ENCODE data around the gene ARHGEF17. TPM values are rescaled to one million over a fixed set of nuclear protein-coding genes. Genes with fewer than 3 reads are reported as not detected.

ARHGEF17 gene
- total RNA-seq, 1 donor from 2014 or later = 0.05 TPM

- DNase-seq (ENCODE audit: low spot score) = no peak
- Mint-ChIP-seq H3K4me3 (no peak overlapping the region), H3K27me3 (ENCODE audit: insufficient read depth) (no peaks in the 10 kb centered on the region), H3K36me3 (ENCODE audit: low read depth) (no peaks in the 10 kb centered on the region), H3K9me3 (no peaks in the 10 kb centered on the region), H3K27ac (no peak overlapping the region), H3K4me1 (ENCODE audit: low read depth) (peaks cover 13% of the 10 kb centered on the region)
- intact Hi-C loops (cut with micrococcal nuclease) = no loop called here
Observed at GRCh38 chr11:73315293-73316020, 7.4 kb downstream of the ARHGEF17 start.

GRCh38 chr11:73316422-73316821 lies 8.3 kb downstream of the ARHGEF17 start:
- no peak overlapping the region for H3K4me3 Mint-ChIP-seq
- DNase-seq (ENCODE audit: low spot score) = no peak
- intact Hi-C loops (cut with micrococcal nuclease) = no loop called here
- H3K27ac Mint-ChIP-seq = no peak overlapping the region
- H3K9me3 Mint-ChIP-seq = no peaks in the 10 kb centered on the region
- H3K36me3 Mint-ChIP-seq (ENCODE audit: low read depth) = no peaks in the 10 kb centered on the region
- peaks cover 13% of the 10 kb centered on the region for H3K4me1 Mint-ChIP-seq (ENCODE audit: low read depth)
- peaks cover 2% of the 10 kb centered on the region for H3K27me3 Mint-ChIP-seq (ENCODE audit: insufficient read depth)

GRCh38 chr11:73317373-73317772 lies 9.3 kb downstream of the ARHGEF17 start:
- Mint-ChIP-seq H3K4me1 (ENCODE audit: low read depth) (peaks cover 13% of the 10 kb centered on the region), H3K27me3 (ENCODE audit: insufficient read depth) (peaks cover 2% of the 10 kb centered on the region), H3K36me3 (ENCODE audit: low read depth) (no peaks in the 10 kb centered on the region), H3K27ac (no peak overlapping the region), H3K4me3 (no peak overlapping the region), H3K9me3 (no peaks in the 10 kb centered on the region)
- intact Hi-C loops (cut with micrococcal nuclease) = no loop called here
- no peak for DNase-seq (ENCODE audit: low spot score)

GRCh38 chr11:73317803-73318202 lies 9.7 kb downstream of the ARHGEF17 start:
- DNase-seq (ENCODE audit: low spot score) = no peak
- peaks cover 13% of the 10 kb centered on the region for H3K4me1 Mint-ChIP-seq (ENCODE audit: low read depth)
- peaks cover 2% of the 10 kb centered on the region for H3K27me3 Mint-ChIP-seq (ENCODE audit: insufficient read depth)
- H3K36me3 Mint-ChIP-seq (ENCODE audit: low read depth) = no peaks in the 10 kb centered on the region
- no peak overlapping the region for H3K27ac Mint-ChIP-seq
- H3K4me3 Mint-ChIP-seq = no peak overlapping the region
- intact Hi-C loops (cut with micrococcal nuclease) = no loop called here
- H3K9me3 Mint-ChIP-seq = no peaks in the 10 kb centered on the region

- Mint-ChIP-seq H3K27me3 (ENCODE audit: insufficient read depth) (peaks cover 2% of the 10 kb centered on the region), H3K4me3 (no peak overlapping the region), H3K9me3 (no peaks in the 10 kb centered on the region), H3K4me1 (ENCODE audit: low read depth) (peaks cover 11% of the 10 kb centered on the region), H3K36me3 (ENCODE audit: low read depth) (no peaks in the 10 kb centered on the region), H3K27ac (no peak overlapping the region)
- no peak for DNase-seq (ENCODE audit: low spot score)
- intact Hi-C loops (cut with micrococcal nuclease) = no loop called here
Observed at GRCh38 chr11:73318501-73319011, 10.5 kb downstream of the ARHGEF17 start.

GRCh38 chr11:73320763-73321603 lies 12.9 kb downstream of the ARHGEF17 start:
- no peak overlapping the region for H3K27ac Mint-ChIP-seq
- no peaks in the 10 kb centered on the region for H3K9me3 Mint-ChIP-seq
- H3K27me3 Mint-ChIP-seq (ENCODE audit: insufficient read depth) = peaks cover 2% of the 10 kb centered on the region
- no peak for DNase-seq (ENCODE audit: low spot score)
- intact Hi-C loops (cut with micrococcal nuclease) = no loop called here
- no peak overlapping the region for H3K4me3 Mint-ChIP-seq
- H3K4me1 Mint-ChIP-seq (ENCODE audit: low read depth) = no peaks in the 10 kb centered on the region
- no peaks in the 10 kb centered on the region for H3K36me3 Mint-ChIP-seq (ENCODE audit: low read depth)

- H3K4me3 Mint-ChIP-seq = no peak overlapping the region
Observed at GRCh38 chr11:73321604-73322381, 13.7 kb downstream of the ARHGEF17 start.

GRCh38 chr11:73322382-73323306 lies 14.6 kb downstream of the ARHGEF17 start:
- Mint-ChIP-seq H3K36me3 (ENCODE audit: low read depth) (no peaks in the 10 kb centered on the region), H3K27me3 (ENCODE audit: insufficient read depth) (peaks cover 2% of the 10 kb centered on the region), H3K27ac (no peak overlapping the region), H3K4me3 (no peak overlapping the region), H3K4me1 (ENCODE audit: low read depth) (no peaks in the 10 kb centered on the region), H3K9me3 (no peaks in the 10 kb centered on the region)
- intact Hi-C loops (cut with micrococcal nuclease) = no loop called here
- DNase-seq (ENCODE audit: low spot score) = no peak

More at GRCh38 chr11:73321604-73322381, 13.7 kb downstream of the ARHGEF17 start:
- peaks cover 2% of the 10 kb centered on the region for H3K27me3 Mint-ChIP-seq (ENCODE audit: insufficient read depth)
- intact Hi-C loops (cut with micrococcal nuclease) = no loop called here
- no peaks in the 10 kb centered on the region for H3K4me1 Mint-ChIP-seq (ENCODE audit: low read depth)
- H3K27ac Mint-ChIP-seq = no peak overlapping the region
- H3K9me3 Mint-ChIP-seq = no peaks in the 10 kb centered on the region
- DNase-seq (ENCODE audit: low spot score) = no peak
- H3K36me3 Mint-ChIP-seq (ENCODE audit: low read depth) = no peaks in the 10 kb centered on the region

- Mint-ChIP-seq H3K9me3 (no peaks in the 10 kb centered on the region), H3K4me3 (no peak overlapping the region), H3K36me3 (ENCODE audit: low read depth) (no peaks in the 10 kb centered on the region), H3K27ac (no peak overlapping the region), H3K4me1 (ENCODE audit: low read depth) (no peaks in the 10 kb centered on the region), H3K27me3 (ENCODE audit: insufficient read depth) (peaks cover 2% of the 10 kb centered on the region)
- intact Hi-C loops (cut with micrococcal nuclease) = no loop called here
- DNase-seq (ENCODE audit: low spot score) = no peak
Observed at GRCh38 chr11:73323464-73323863, 15.4 kb downstream of the ARHGEF17 start.

GRCh38 chr11:73324116-73324515 lies 16.0 kb downstream of the ARHGEF17 start:
- H3K4me3 Mint-ChIP-seq = no peak overlapping the region
- no peaks in the 10 kb centered on the region for H3K9me3 Mint-ChIP-seq
- intact Hi-C loops (cut with micrococcal nuclease) = no loop called here
- DNase-seq (ENCODE audit: low spot score) = no peak
- no peaks in the 10 kb centered on the region for H3K36me3 Mint-ChIP-seq (ENCODE audit: low read depth)
- H3K27ac Mint-ChIP-seq = no peak overlapping the region
- no peaks in the 10 kb centered on the region for H3K4me1 Mint-ChIP-seq (ENCODE audit: low read depth)
- peaks cover 5% of the 10 kb centered on the region for H3K27me3 Mint-ChIP-seq (ENCODE audit: insufficient read depth)

GRCh38 chr11:73324665-73325035 lies 16.6 kb downstream of the ARHGEF17 start:
- intact Hi-C loops (cut with micrococcal nuclease) = no loop called here
- no peak for DNase-seq (ENCODE audit: low spot score)
- no peak overlapping the region for H3K27ac Mint-ChIP-seq

More at GRCh38 chr11:73324665-73325035, 16.6 kb downstream of the ARHGEF17 start:
- Mint-ChIP-seq H3K27me3 (ENCODE audit: insufficient read depth) (peaks cover 5% of the 10 kb centered on the region), H3K4me1 (ENCODE audit: low read depth) (no peaks in the 10 kb centered on the region), H3K36me3 (ENCODE audit: low read depth) (no peaks in the 10 kb centered on the region), H3K9me3 (no peaks in the 10 kb centered on the region), H3K4me3 (no peak overlapping the region)

All from activated T-helper 1 cell treated with anti-CD3 and anti-CD28 coated beads, Interleukin-12 subunit alpha, Interleukin-12 subunit beta, Interleukin-2, Interleukin-4 antibody, amounts not matched to agents 30 ng/mL and 10 ng/mL and 1 ng/mL, durations not matched to agents 14 hours and 24 hours and 36 hours (primary cell).